Endothelial cell of umbilical vein (primary cell): Measurements from ENCODE around the gene SESN2. TPM values are rescaled to one million over a fixed set of nuclear protein-coding genes. Genes with fewer than 3 reads are reported as not detected.

Experiments used
- BruUV-seq: library from RNA; stranded (reverse); fragments of 400-500 nt; replicated peaks from 2 replicates; lab custom pipeline; 2021; lab: Mats Ljungman, UMichigan
- CTCF ChIA-PET: fragments of 300-600, 350-600 bp; sonication (Branson Sonifier 250); formaldehyde crosslinking; loops from one replicate; lab custom pipeline; 2021; ENCODE audit warnings: antibody characterized with exemption, inconsistent platforms; lab: Charles Lee
- POLR2A ChIA-PET: fragments of 300-600, 350-600 bp; sonication (Branson Sonifier 250); formaldehyde crosslinking; loops from one replicate; lab custom pipeline; 2021; ENCODE audit warnings: antibody characterized with exemption, inconsistent platforms; lab: Charles Lee
- DNase-seq: peaks from one replicate; pipeline ENCODE4 v3.0.0-alpha.2; 2011; ENCODE audit warnings: low read depth, low spot score
- FAIRE-seq: peaks from 2 replicates; lab custom pipeline; 2011; peaks lifted over from hg19 to GRCh38; lab: Jason Lieb, UNC
- H2AFZ ChIP-seq: 2 replicates; pipeline ENCODE4 v1.6.0; 2012; ENCODE audit warnings: low read depth, low read length, control low read depth, inconsistent platforms
- H3K27ac ChIP-seq: 2 replicates; pipeline ENCODE4 v1.5.1; 2011; ENCODE audit warnings: low read depth, mild to moderate bottlenecking, control low read depth, low read length, moderate library complexity; ENCODE audit not compliant: insufficient read depth
- H3K27me3 ChIP-seq, 2 experiments: 2 replicates each; pipeline versions ENCODE4 v1.6.0 to v1.6.1; 2011; ENCODE audit warnings: low read length in 2 of 2, mixed read lengths in 1 of 2; ENCODE audit not compliant: control insufficient read depth in 2 of 2, insufficient read depth in 2 of 2
- H3K36me3 ChIP-seq, 2 experiments: 2 replicates in 1 of 2; 3 replicates in 1 of 2; pipeline ENCODE4 v1.5.1; 2011; ENCODE audit warnings: low read length in 2 of 2, mild to moderate bottlenecking in 1 of 2, moderate library complexity in 1 of 2; ENCODE audit not compliant: control insufficient read depth in 2 of 2, insufficient read depth in 2 of 2; ENCODE audit errors: extremely low read depth in 1 of 2
- H3K4me1 ChIP-seq: 3 replicates; pipeline ENCODE4 v1.5.1; 2011; ENCODE audit warnings: mild to moderate bottlenecking, low read length; ENCODE audit not compliant: control insufficient read depth, insufficient read depth; ENCODE audit errors: extremely low read depth
- H3K4me2 ChIP-seq: 2 replicates; pipeline ENCODE4 v1.6.1; 2011; ENCODE audit warnings: low read length, control low read depth, mixed read lengths; ENCODE audit not compliant: insufficient read depth
- H3K4me3 ChIP-seq, 3 experiments: fragments of 200-600 bp in 1 of 3; sonication (generic), shearing (Covaris generic) in 1 of 3; replicated peaks in 1 of 3; 2 replicates each; pipeline ENCODE4 v1.5.1; 2011 to 2016; ENCODE audit warnings: control low read depth in 3 of 3, low read length in 3 of 3, mild to moderate bottlenecking in 2 of 3, inconsistent platforms in 1 of 3, low read depth in 1 of 3, moderate library complexity in 1 of 3; ENCODE audit not compliant: insufficient read depth in 1 of 3
- H3K79me2 ChIP-seq: 2 replicates; pipeline ENCODE4 v1.6.0; 2012; ENCODE audit warnings: low read length, inconsistent platforms; ENCODE audit not compliant: control insufficient read depth, insufficient read depth
- H3K9ac ChIP-seq: replicated peaks from 2 replicates; pipeline ENCODE3; 2011; ENCODE audit warnings: low read length, control low read depth; ENCODE audit not compliant: insufficient read depth; ENCODE audit errors: extremely low read depth
- H3K9me1 ChIP-seq: replicated peaks from 3 replicates; pipeline ENCODE4 v1.6.0; 2011; ENCODE audit warnings: mild to moderate bottlenecking, low read length; ENCODE audit not compliant: control insufficient read depth, insufficient read depth; ENCODE audit errors: extremely low read depth
- H3K9me3 ChIP-seq: replicated peaks from 2 replicates; pipeline ENCODE4 v1.5.1; 2012; ENCODE audit warnings: low read length, inconsistent platforms; ENCODE audit not compliant: control insufficient read depth, insufficient read depth
- H4K20me1 ChIP-seq: replicated peaks from 2 replicates; pipeline ENCODE3; 2011; ENCODE audit warnings: mild to moderate bottlenecking, low read length; ENCODE audit not compliant: control insufficient read depth, insufficient read depth; ENCODE audit errors: extremely low read depth
- EZH2 ChIP-seq: IDR thresholded peaks from 2 replicates; pipeline ENCODE4 v1.6.1; 2012; ENCODE audit warnings: borderline replicate concordance, low read depth, mild to moderate bottlenecking, moderate library complexity, low read length, inconsistent platforms; ENCODE audit not compliant: severe bottlenecking
- FOS ChIP-seq: IDR thresholded peaks from 2 replicates; pipeline ENCODE4 v1.6.1; 2011; ENCODE audit warnings: mild to moderate bottlenecking, low read length, moderate library complexity, borderline replicate concordance; ENCODE audit not compliant: insufficient read depth
- GATA2 ChIP-seq: IDR thresholded peaks from 2 replicates; pipeline ENCODE4 v1.7.0; 2011; ENCODE audit warnings: low read depth, mild to moderate bottlenecking, moderate library complexity, mixed read lengths, low read length; ENCODE audit not compliant: insufficient read length, insufficient read depth
- JUN ChIP-seq: IDR thresholded peaks from 2 replicates; pipeline ENCODE4 v1.6.1; 2011; ENCODE audit warnings: borderline replicate concordance, low read depth; ENCODE audit not compliant: insufficient read length, insufficient read depth
- MYC ChIP-seq: IDR thresholded peaks from one replicate; pipeline ENCODE4 v1.6.1; 2011; ENCODE audit warnings: mild to moderate bottlenecking, low read depth, low read length
- POLR2A ChIP-seq: IDR thresholded peaks from 2 replicates; pipeline ENCODE4 v1.6.1; 2012; ENCODE audit warnings: low read depth, mild to moderate bottlenecking, control low read depth, low read length
- POLR2AphosphoS5 ChIP-seq: IDR thresholded peaks from 2 replicates; pipeline ENCODE4 v1.6.1; 2012; ENCODE audit warnings: low read depth, mild to moderate bottlenecking, control low read depth, low read length, moderate library complexity; ENCODE audit not compliant: insufficient read depth
- dilution Hi-C: fragments of 300-500 bp; cut with MboI; formaldehyde crosslinking; loops from one replicate; pipeline ENCODE4 v1.15.0; 2019; ENCODE audit warnings: low sequenced_read_pairs; ENCODE audit not compliant: extremely low pct_ligation_motif_present
- intact Hi-C: fragments of 100-400 bp; cut with micrococcal nuclease; formaldehyde crosslinking; loops from one replicate; pipeline ENCODE4 v1.10.0; 2022
- polyA plus RNA-seq, 4 experiments: library from polyadenylated mRNA; depleted of rRNA in 3 of 4; stranded (reverse) in 3 of 4; unstranded in 1 of 4; fragments of >200 nt; gene quantifications; 2 replicates each; pipeline versions ENCODE4 v1.2.1 to v1.2.3, GENCODE V29; 2011 to 2012; ENCODE audit warnings: missing spikeins in 1 of 4
- total RNA-seq: library from RNA; stranded (reverse); gene quantifications from 2 replicates; pipeline ENCODE4 v1.2.3, GENCODE V29; 2021
- TF ChIP-seq, protein P1 (sequence below), 2 donors: IDR thresholded peaks; 1 replicate in 1 of 2; 2 replicates in 1 of 2; pipeline ENCODE4 v1.5.1; 2011; ENCODE audit warnings: low read length in 2 of 2, mild to moderate bottlenecking in 2 of 2, moderate library complexity in 2 of 2, control low read depth in 1 of 2, inconsistent platforms in 1 of 2, low read depth in 1 of 2; ENCODE audit not compliant: insufficient read depth in 1 of 2; ENCODE audit errors: extremely low read depth in 1 of 2
- TF ChIP-seq, protein P2 (sequence below): IDR thresholded peaks from 2 replicates; pipeline ENCODE4 v1.6.1; 2011; ENCODE audit not compliant: insufficient read depth, insufficient read length

Gene SESN2
- total and polyA plus RNA-seq, 2 donors (not counting 3 experiments of a cell fraction or from before 2014, with no cell fraction given): 11.6 to 13.2 TPM

DNA sequence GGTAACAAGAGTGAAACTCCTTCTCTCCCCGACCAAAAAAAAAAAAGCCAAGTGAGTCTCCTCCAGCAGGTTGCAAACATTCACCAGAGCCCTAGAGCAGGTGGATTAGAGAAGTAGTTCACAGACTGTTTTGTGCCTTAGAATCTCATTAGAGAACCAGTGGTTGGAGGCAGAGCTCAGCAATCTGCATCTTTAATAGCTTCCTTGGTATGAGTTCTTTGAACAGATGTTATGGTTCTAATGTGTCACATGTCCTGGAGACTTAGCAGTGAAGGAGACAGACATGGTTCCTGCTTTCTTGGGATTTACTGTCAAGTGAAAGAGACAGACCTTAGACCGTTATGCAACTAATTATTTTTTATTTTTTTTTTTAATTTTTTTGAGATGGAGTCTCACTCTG lies 26.8 kb downstream of the SESN2 start:
- FAIRE-seq (no peak), DNase-seq (no peak)
- H2AFZ ChIP-seq: no peak overlapping the region
- H3K27ac ChIP-seq: no peak overlapping the region
- no peak overlapping the region for H3K4me3 ChIP-seq
- no peaks in the 10 kb centered on the region for H3K27me3 ChIP-seq
- no peaks in the 10 kb centered on the region for H3K9me3 ChIP-seq
- H3K9ac ChIP-seq: no peak overlapping the region
- dilution Hi-C loops: no loop called here
- H3K36me3 ChIP-seq: peaks cover 0 to 11% of the 10 kb centered on the region in 2 experiments
- H3K4me1 ChIP-seq: no peaks in the 10 kb centered on the region
- no TSS peak for BruUV-seq
- no peak for TF ChIP-seq JUN
- no peaks in the 10 kb centered on the region for H3K9me1 ChIP-seq
- ChIA-PET CTCF (interaction anchor here (1.3 to 2.6 kb wide), 4 partner anchors 20 to 74 kb away, joined by 3 to 11 read pairs (median 8); no protein-coding TSS in a partner anchor), POLR2A (no interaction called here)
- no peaks in the 10 kb centered on the region for H3K79me2 ChIP-seq
- H3K4me2 ChIP-seq: no peak overlapping the region
- intact Hi-C loops: no loop called here
- H4K20me1 ChIP-seq: no peaks in the 10 kb centered on the region

DNA sequence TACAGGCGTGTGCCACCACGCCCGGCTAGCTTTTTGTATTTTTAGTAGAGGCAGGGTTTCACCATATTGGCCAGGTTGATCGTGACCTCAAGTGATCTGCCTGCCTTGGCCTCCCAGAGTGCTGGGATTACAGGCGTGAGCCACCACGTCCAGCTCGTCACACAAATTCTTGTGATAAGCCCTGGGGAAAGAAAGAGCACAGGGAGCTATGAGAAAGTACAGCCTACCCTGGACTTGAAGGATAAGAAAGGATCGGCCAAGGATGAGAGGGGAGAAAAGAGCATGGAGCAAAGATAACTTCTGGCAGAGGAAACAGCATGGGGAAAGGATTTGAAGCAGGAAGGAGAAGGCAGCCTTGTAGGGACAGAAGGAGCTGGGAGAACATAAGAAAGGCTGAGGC lies 29.2 kb downstream of the SESN2 start:
- BruUV-seq: no TSS peak
- Histone ChIP-seq H3K4me1 (no peaks in the 10 kb centered on the region), H3K27me3 (no peaks in the 10 kb centered on the region), H3K27ac (no peak overlapping the region), H3K4me2 (no peak overlapping the region), H4K20me1 (no peaks in the 10 kb centered on the region), H3K79me2 (no peaks in the 10 kb centered on the region), H2AFZ (no peak overlapping the region), H3K9me3 (no peaks in the 10 kb centered on the region), H3K9me1 (no peaks in the 10 kb centered on the region), H3K9ac (no peak overlapping the region), H3K36me3 (no peaks in the 10 kb centered on the region), H3K4me3 (no peak overlapping the region)
- FAIRE-seq (no peak), DNase-seq (no peak)
- intact Hi-C loops: no loop called here
- TF ChIP-seq, protein P1, sequence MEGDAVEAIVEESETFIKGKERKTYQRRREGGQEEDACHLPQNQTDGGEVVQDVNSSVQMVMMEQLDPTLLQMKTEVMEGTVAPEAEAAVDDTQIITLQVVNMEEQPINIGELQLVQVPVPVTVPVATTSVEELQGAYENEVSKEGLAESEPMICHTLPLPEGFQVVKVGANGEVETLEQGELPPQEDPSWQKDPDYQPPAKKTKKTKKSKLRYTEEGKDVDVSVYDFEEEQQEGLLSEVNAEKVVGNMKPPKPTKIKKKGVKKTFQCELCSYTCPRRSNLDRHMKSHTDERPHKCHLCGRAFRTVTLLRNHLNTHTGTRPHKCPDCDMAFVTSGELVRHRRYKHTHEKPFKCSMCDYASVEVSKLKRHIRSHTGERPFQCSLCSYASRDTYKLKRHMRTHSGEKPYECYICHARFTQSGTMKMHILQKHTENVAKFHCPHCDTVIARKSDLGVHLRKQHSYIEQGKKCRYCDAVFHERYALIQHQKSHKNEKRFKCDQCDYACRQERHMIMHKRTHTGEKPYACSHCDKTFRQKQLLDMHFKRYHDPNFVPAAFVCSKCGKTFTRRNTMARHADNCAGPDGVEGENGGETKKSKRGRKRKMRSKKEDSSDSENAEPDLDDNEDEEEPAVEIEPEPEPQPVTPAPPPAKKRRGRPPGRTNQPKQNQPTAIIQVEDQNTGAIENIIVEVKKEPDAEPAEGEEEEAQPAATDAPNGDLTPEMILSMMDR (IDR thresholded peaks at IDR 0.05; ENCODE audit: extremely low read depth in 1 of 2, insufficient read depth in 1 of 2, low read depth in 1 of 2, low read length in 2 of 2): no peak
- no peak for TF ChIP-seq MYC
- no peak for TF ChIP-seq POLR2A
- TF ChIP-seq POLR2AphosphoS5: no peak
- no peak for TF ChIP-seq GATA2
- no peak for TF ChIP-seq FOS
- no peak for TF ChIP-seq EZH2
- TF ChIP-seq JUN: no peak
- TF ChIP-seq, protein P2, sequence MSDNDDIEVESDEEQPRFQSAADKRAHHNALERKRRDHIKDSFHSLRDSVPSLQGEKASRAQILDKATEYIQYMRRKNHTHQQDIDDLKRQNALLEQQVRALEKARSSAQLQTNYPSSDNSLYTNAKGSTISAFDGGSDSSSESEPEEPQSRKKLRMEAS: no peak
- ChIA-PET POLR2A (interaction anchor here (0.6 kb wide), 1 partner anchor 14 kb away, joined by 3 read pairs; no protein-coding TSS in a partner anchor), CTCF (interaction anchor here (1.1 to 2.3 kb wide), 5 partner anchors 8 to 314 kb away, joined by 3 to 16 read pairs (median 5); no protein-coding TSS in a partner anchor)
- dilution Hi-C loops: no loop called here
